GM18907 (cell line): ENCODE results near the gene ZNF474.
"Not testable (repeated sequence)": the region's sequence is repeated elsewhere in the genome, so short reads cannot be mapped to it uniquely, and the experiment has no call there.

Source experiments
- ATAC-seq: cut with Tn5 transposase; IDR thresholded peaks from one replicate; pipeline ENCODE4 v1.9.1; 2021; ENCODE audit warnings: mild to moderate bottlenecking, moderate library complexity; ENCODE audit not compliant: unreplicated experiment

Gene ZNF474

GRCh38 chr5:122129306-122129705 lies at the start of gene ZNF474:
TSS of gene ZNF474 (plus strand) at chr5:122129546. CDS start at chr5:122151991, 22,445 bp downstream.
- no peak for ATAC-seq

- ATAC-seq: no peak
Observed at GRCh38 chr5:122081541-122081940, 47.8 kb upstream of the ZNF474 start.

- no peak for ATAC-seq
Observed at GRCh38 chr5:122083535-122083934, 45.8 kb upstream of the ZNF474 start.

- no peak for ATAC-seq
Observed at GRCh38 chr5:122085041-122085440, 44.3 kb upstream of the ZNF474 start.

GRCh38 chr5:122089096-122090013 lies 40.0 kb upstream of the ZNF474 start:
- ATAC-seq: no peak

GRCh38 chr5:122091936-122092600 lies 37.3 kb upstream of the ZNF474 start:
- ATAC-seq: no peak

GRCh38 chr5:122093415-122094180 lies 35.7 kb upstream of the ZNF474 start:
- no peak for ATAC-seq

- ATAC-seq: not testable (repeated sequence)
Observed at GRCh38 chr5:122094251-122094650, 35.1 kb upstream of the ZNF474 start.

- no peak for ATAC-seq
Observed at GRCh38 chr5:122095158-122095557, 34.2 kb upstream of the ZNF474 start.

- ATAC-seq: no peak
Observed at GRCh38 chr5:122097391-122097790, 32.0 kb upstream of the ZNF474 start.

GRCh38 chr5:122099060-122099790 lies 30.1 kb upstream of the ZNF474 start:
- ATAC-seq: no peak

- peak; percentile 84 for ATAC-seq
Observed at GRCh38 chr5:122101636-122102285, 27.6 kb upstream of the ZNF474 start.

- ATAC-seq: no peak
Observed at GRCh38 chr5:122102825-122103224, 26.5 kb upstream of the ZNF474 start.

- ATAC-seq: no peak
Observed at GRCh38 chr5:122105909-122106308, 23.4 kb upstream of the ZNF474 start.

- ATAC-seq: no peak
Observed at GRCh38 chr5:122107016-122107415, 22.3 kb upstream of the ZNF474 start.

GRCh38 chr5:122110987-122111386 lies 18.4 kb upstream of the ZNF474 start:
- ATAC-seq: no peak

- ATAC-seq: no peak
Observed at GRCh38 chr5:122111460-122111859, 17.9 kb upstream of the ZNF474 start.

- ATAC-seq: no peak
Observed at GRCh38 chr5:122112063-122112462, 17.3 kb upstream of the ZNF474 start.

- ATAC-seq: no peak
Observed at GRCh38 chr5:122112733-122113558, 16.4 kb upstream of the ZNF474 start.
